ENCODE results near the gene GSTCD. TPM values are rescaled to one million over a fixed set of nuclear protein-coding genes. Genes with fewer than 3 reads are reported as not detected.

GSTCD gene
- total and polyA plus RNA-seq, 2 of the 4 experiments (the other 2 are of a cell fraction): 5.2 to 20.3 TPM

GRCh38 chr4:105894660-105895582, 186.3 kb downstream of the GSTCD start, which contains the start of gene NPNT:
Gene NPNT (plus strand): TSS chr4:105895471. CDS start chr4:105895653, 182 bp downstream.
- Histone ChIP-seq H3K9me1 (ENCODE audit: insufficient read depth, low read length) (no peaks in the 10 kb centered on the region), H3K23ac (ENCODE audit: low read depth, low read length) (no peak within 1 kb of the TSS), H3K56ac (ENCODE audit: extremely low read depth, insufficient read depth, low read length) (no peak within 1 kb of the TSS), H4K5ac (ENCODE audit: low read depth, low read length) (no peak within 1 kb of the TSS), H3K27me3 (ENCODE audit: control insufficient read depth, insufficient read depth, low read length) (peaks cover 47% of the 10 kb centered on the region), H2AK9ac (replicated peaks; ENCODE audit: low read depth, low read length, poor library complexity) (no peak within 1 kb of the TSS), H4K91ac (ENCODE audit: insufficient read depth, low read depth, low read length) (no peak within 1 kb of the TSS), H2BK5ac (ENCODE audit: low read depth, low read length, poor library complexity, severe bottlenecking) (no peak within 1 kb of the TSS), H3K9ac (ENCODE audit: low read depth, low read length) (no peak within 1 kb of the TSS), H2BK120ac (ENCODE audit: low read depth, low read length) (no peak within 1 kb of the TSS), H2BK15ac (ENCODE audit: low read depth, low read length) (no peak within 1 kb of the TSS), H3K4me2 (ENCODE audit: low read depth, low read length) (peak within 1 kb of the TSS; percentile 54; the same call in 1 of the 2 replicates), H3K18ac (ENCODE audit: low read depth, low read length) (no peak within 1 kb of the TSS), H3K79me1 (ENCODE audit: low read depth in 1 of 2, low read length in 2 of 2) (no peaks in the 10 kb centered on the region), H3K4me1 (ENCODE audit: control insufficient read depth, insufficient read depth, low read length) (no peaks in the 10 kb centered on the region), H3K27ac (ENCODE audit: insufficient read depth, low read length) (no peak within 1 kb of the TSS), H2AFZ (replicated peaks; ENCODE audit: low read length, poor library complexity) (peak within 1 kb of the TSS; percentile 33), H3K9me3 (ENCODE audit: control insufficient read depth, insufficient read depth, low read length) (no peaks in the 10 kb centered on the region), H3K4me3 (ENCODE audit: insufficient read depth, low read depth, low read length) (no peak within 1 kb of the TSS), H4K20me1 (ENCODE audit: insufficient read depth, low read length) (no peaks in the 10 kb centered on the region), H3K14ac (replicated peaks; ENCODE audit: low read depth, low read length) (no peak within 1 kb of the TSS), H4K8ac (ENCODE audit: low read depth in 2 of 2, low read length in 2 of 2) (no peak within 1 kb of the TSS), H3K4ac (ENCODE audit: low read depth, low read length) (no peak within 1 kb of the TSS), H2BK20ac (ENCODE audit: low read depth, low read length) (no peak within 1 kb of the TSS), H2AK5ac (ENCODE audit: low read depth, low read length) (no peak within 1 kb of the TSS), H3K36me3 (ENCODE audit: control insufficient read depth, insufficient read depth, low read length) (no peaks in the 10 kb centered on the region)
- POLR2A ChIA-PET (ENCODE audit: unreplicated experiment): no interaction called here
- TF ChIP-seq BHLHE40 (IDR thresholded peaks at IDR 0.05; ENCODE audit: low read depth, low read length): no peak
- TF ChIP-seq USF2 (IDR thresholded peaks at IDR 0.05; ENCODE audit: low read depth, low read length): no peak
- TF ChIP-seq NFE2L2 (IDR thresholded peaks at IDR 0.05; ENCODE audit: low read depth, low read length): no peak
- TF ChIP-seq SMC3 (IDR thresholded peaks at IDR 0.05; ENCODE audit: low read depth, low read length): no peak
- TF ChIP-seq MXI1 (IDR thresholded peaks at IDR 0.05; ENCODE audit: borderline replicate concordance, low read depth, low read length): no peak
- in situ Hi-C loops (cut with MboI; ENCODE audit: low sequenced_read_pairs) (no loop called here), intact Hi-C loops (cut with micrococcal nuclease) (no loop called here), dilution Hi-C loops (cut with HindIII; ENCODE audit: low sequenced_read_pairs, unreplicated experiment) (no loop called here)
- 0% methylated on average over 17 of the region's 56 CpGs; no CpG with 5 or more reads in 1 of the 2 experiments for WGBS, 2 experiments (ENCODE audit: extremely low coverage in 2 of 2, insufficient read length in 1 of 2)
- DNase-seq: no peak
- no TSS peak for BruUV-seq (replicated peaks)
- CTCF ChIA-PET: no interaction called here
- ATAC-seq (ENCODE audit: low read depth): peak; percentile 17; the same call in 1 of the 2 replicates

Measured in IMR-90 (cell line).